SJSA1 (cell line): ENCODE measurements around the gene AGTR1. TPM values are rescaled to one million over a fixed set of nuclear protein-coding genes. Genes with fewer than 3 reads are reported as not detected.

Source experiments
- DNase-seq, 2 experiments: peaks; one replicate each; pipeline ENCODE4 v3.0.0-alpha.2; 2015 to 2020; ENCODE audit warnings: low spot score in 2 of 2, low read depth in 1 of 2
- H3K27ac ChIP-seq: fragments of 250-450 bp; sonication (Bioruptor Pico); 2 replicates; pipeline ENCODE4 v1.5.1; 2020; ENCODE audit warnings: mild to moderate bottlenecking, moderate library complexity
- H3K27me3 ChIP-seq: fragments of 250-450 bp; sonication (Bioruptor Pico); replicated peaks from 2 replicates; pipeline ENCODE4 v1.5.1; 2020; ENCODE audit warnings: mild to moderate bottlenecking, moderate library complexity
- H3K36me3 ChIP-seq: fragments of 250-450 bp; sonication (Bioruptor Pico); 2 replicates; pipeline ENCODE4 v1.5.1; 2020; ENCODE audit warnings: mild to moderate bottlenecking
- H3K4me1 ChIP-seq: fragments of 250-450 bp; sonication (Bioruptor Pico); replicated peaks from 2 replicates; pipeline ENCODE4 v1.6.1; 2021; ENCODE audit warnings: mild to moderate bottlenecking
- H3K4me3 ChIP-seq: fragments of 250-450 bp; sonication (Bioruptor Pico); 2 replicates; pipeline ENCODE4 v1.5.1; 2020; ENCODE audit warnings: mild to moderate bottlenecking
- H3K9me3 ChIP-seq: fragments of 250-450 bp; sonication (Bioruptor Pico); replicated peaks from 2 replicates; pipeline ENCODE4 v1.5.1; 2020; ENCODE audit warnings: mild to moderate bottlenecking
- total RNA-seq: library from RNA; depleted of rRNA; stranded (reverse); fragments of >200 nt; shearing (Covaris generic); gene quantifications from 2 replicates; pipeline ENCODE4 v1.2.3, GENCODE V29; 2014

AGTR1 gene
- total RNA-seq, 1 experiment from 2014 or later: not detected

- H3K27ac ChIP-seq: no peak overlapping the region
- 0 out of 2 replicates have a peak, but pooled peaks cover 2% of the 10 kb centered on the region for H3K27me3 ChIP-seq
- H3K9me3 ChIP-seq: no peaks in the 10 kb centered on the region
- DNase-seq: no peak
- no peaks in the 10 kb centered on the region for H3K36me3 ChIP-seq
- no peaks in the 10 kb centered on the region for H3K4me1 ChIP-seq
- H3K4me3 ChIP-seq: no peak overlapping the region
Measured at GRCh38 chr3:148708409-148708808, 10.7 kb downstream of the AGTR1 start.

- Histone ChIP-seq H3K36me3 (no peaks in the 10 kb centered on the region), H3K4me1 (no peaks in the 10 kb centered on the region), H3K9me3 (no peaks in the 10 kb centered on the region), H3K27me3 (0 out of 2 replicates have a peak, but pooled peaks cover 2% of the 10 kb centered on the region), H3K27ac (no peak overlapping the region), H3K4me3 (no peak overlapping the region)
- no peak for DNase-seq
Measured at GRCh38 chr3:148709560-148710253, 12.0 kb downstream of the AGTR1 start.

DNA sequence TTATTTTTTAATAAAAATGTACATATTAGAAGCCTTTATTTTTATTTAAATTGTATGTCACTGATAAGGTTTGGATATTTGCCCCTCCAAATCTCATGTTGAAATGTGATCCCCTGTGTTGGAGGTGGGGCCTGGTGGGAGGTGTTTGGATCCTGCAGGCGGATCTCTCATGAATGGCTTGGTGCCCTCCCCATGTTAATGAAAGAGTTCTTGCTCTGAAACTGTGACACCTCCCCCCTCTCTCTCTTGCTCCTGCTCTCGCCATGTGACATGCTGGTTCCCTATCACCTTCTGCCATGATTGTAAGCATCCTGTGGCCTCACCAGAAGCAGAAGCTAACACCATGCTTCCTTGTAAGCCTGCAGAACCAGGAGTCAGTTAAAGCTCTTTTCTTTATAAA is 13.0 kb downstream of the AGTR1 start:
- DNase-seq: no peak

DNA sequence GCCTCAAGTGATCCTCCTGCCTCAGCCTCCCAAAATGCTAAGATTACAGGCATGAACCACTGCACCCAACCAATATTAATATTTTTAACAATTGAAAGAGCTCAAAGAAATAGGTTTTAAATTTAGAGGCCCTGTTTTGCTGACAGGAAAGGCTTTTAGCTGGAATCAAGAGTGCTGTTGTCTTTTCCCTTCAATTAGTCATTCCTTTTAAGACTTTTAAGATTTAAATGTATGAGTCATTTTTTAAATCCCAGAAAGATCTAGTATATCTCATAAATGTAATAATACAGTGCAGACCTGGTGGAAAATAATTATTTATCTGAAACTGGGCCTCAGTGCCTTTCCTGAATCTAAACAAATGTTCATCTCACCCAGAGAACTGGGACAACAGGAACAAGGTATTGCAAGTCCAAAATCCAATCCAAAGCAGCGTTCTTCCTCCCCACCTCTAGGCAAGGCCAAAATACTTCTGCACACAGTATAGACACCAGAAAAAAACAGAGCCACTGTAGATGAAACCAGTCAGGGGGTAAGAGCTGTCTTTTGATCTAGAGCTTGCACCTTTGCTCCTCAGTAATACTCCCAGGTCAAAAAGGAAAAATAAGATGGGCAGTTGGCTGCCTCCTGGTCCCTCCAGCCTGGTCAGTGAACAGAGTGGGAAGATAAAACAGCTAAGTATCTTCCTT is 14.4 kb downstream of the AGTR1 start:
- Histone ChIP-seq H3K27me3 (0 out of 2 replicates have a peak, but pooled peaks cover 8% of the 10 kb centered on the region), H3K36me3 (no peaks in the 10 kb centered on the region), H3K4me1 (no peaks in the 10 kb centered on the region), H3K27ac (no peak overlapping the region), H3K4me3 (no peak overlapping the region), H3K9me3 (no peaks in the 10 kb centered on the region)
- DNase-seq: no peak

More for the DNA sequence above, 13.0 kb downstream of the AGTR1 start:
- H3K9me3 ChIP-seq: no peaks in the 10 kb centered on the region
- H3K36me3 ChIP-seq: no peaks in the 10 kb centered on the region
- H3K4me3 ChIP-seq: no peak overlapping the region
- H3K27ac ChIP-seq: no peak overlapping the region
- H3K27me3 ChIP-seq: 0 out of 2 replicates have a peak, but pooled peaks cover 2% of the 10 kb centered on the region
- no peaks in the 10 kb centered on the region for H3K4me1 ChIP-seq

- DNase-seq: no peak
- Histone ChIP-seq H3K4me1 (no peaks in the 10 kb centered on the region), H3K36me3 (no peaks in the 10 kb centered on the region), H3K27ac (no peak overlapping the region), H3K27me3 (peaks cover 9% of the 10 kb centered on the region; the same call in 1 of the 2 replicates), H3K4me3 (no peak overlapping the region), H3K9me3 (no peaks in the 10 kb centered on the region)
Measured at GRCh38 chr3:148714521-148714920, 16.8 kb downstream of the AGTR1 start.

DNA sequence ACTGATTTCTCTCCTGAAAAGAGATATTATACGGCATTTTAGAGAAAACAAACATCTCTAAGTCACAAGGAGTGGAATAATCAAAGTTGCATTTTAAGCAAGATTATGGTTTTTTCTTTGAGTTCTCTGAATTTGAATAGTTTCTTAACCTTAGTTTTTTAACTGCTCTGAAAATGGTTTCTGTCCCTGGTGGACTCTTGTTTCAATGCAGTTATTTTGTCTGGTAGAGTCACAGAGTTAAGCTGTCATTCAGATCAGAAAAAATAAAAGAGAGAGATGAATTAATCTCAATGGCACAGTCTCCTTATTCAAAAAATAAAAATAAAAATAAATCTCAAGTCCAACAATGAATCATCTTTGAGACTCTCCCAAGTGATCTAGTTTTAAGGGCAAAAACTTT is 19.0 kb downstream of the AGTR1 start:
- DNase-seq: no peak
- Histone ChIP-seq H3K36me3 (no peaks in the 10 kb centered on the region), H3K27me3 (peaks cover 9% of the 10 kb centered on the region; the same call in 1 of the 2 replicates), H3K27ac (no peak overlapping the region), H3K4me3 (no peak overlapping the region), H3K4me1 (no peaks in the 10 kb centered on the region), H3K9me3 (no peaks in the 10 kb centered on the region)

GRCh38 chr3:148717885-148718561 is 20.3 kb downstream of the AGTR1 start:
- no peak overlapping the region for H3K27ac ChIP-seq
- H3K9me3 ChIP-seq: no peaks in the 10 kb centered on the region
- no peaks in the 10 kb centered on the region for H3K36me3 ChIP-seq
- no peak for DNase-seq
- peaks cover 9% of the 10 kb centered on the region; the same call in 1 of the 2 replicates for H3K27me3 ChIP-seq
- H3K4me1 ChIP-seq: no peaks in the 10 kb centered on the region
- no peak overlapping the region for H3K4me3 ChIP-seq

GRCh38 chr3:148718982-148719862 is 21.5 kb downstream of the AGTR1 start:
- Histone ChIP-seq H3K36me3 (no peaks in the 10 kb centered on the region), H3K4me1 (no peaks in the 10 kb centered on the region), H3K4me3 (no peak overlapping the region), H3K27ac (no peak overlapping the region), H3K27me3 (peaks cover 9% of the 10 kb centered on the region; the same call in 1 of the 2 replicates), H3K9me3 (no peaks in the 10 kb centered on the region)
- no peak for DNase-seq

DNA sequence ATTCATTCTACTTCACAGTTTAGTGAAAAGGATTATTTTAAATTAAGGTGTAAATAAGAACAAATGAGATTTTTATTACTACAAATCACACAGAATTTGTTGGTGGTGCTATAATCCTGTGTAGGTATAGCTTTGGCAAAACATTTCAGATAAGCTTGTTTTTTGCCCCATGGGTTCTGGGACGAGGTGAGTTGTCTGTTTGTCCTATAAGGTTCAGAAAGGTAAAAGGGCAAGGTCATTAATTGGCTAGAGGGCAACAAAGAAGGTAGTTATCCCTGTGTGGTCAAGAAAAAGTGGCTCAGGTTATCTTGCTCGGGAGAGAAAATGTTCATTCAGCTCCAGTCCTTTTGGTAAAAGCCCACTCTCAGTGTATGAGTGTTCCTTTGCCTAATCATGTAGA is 23.2 kb downstream of the AGTR1 start:
- Histone ChIP-seq H3K27me3 (peaks cover 9% of the 10 kb centered on the region; the same call in 1 of the 2 replicates), H3K36me3 (no peaks in the 10 kb centered on the region), H3K27ac (no peak overlapping the region), H3K4me1 (no peaks in the 10 kb centered on the region), H3K9me3 (no peaks in the 10 kb centered on the region), H3K4me3 (no peak overlapping the region)
- DNase-seq: no peak

DNA sequence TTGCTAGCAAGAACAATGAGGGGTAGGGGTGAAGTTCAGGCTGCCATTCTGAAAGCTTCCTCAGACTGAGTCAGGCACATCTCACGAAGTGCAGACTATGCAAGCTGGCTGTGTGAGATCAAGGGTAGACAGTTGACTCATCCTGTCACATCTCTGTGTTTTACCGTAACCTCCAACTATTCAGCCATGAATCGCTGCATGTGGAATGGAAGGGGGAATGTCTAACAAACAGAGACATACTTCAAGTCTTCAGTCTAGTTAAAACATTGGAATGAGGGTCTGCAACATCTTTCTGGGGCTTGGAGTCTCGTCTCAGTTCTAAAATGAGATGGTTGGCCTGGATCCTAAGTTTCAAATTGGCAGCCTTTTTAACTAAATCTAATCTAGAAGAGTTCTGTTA is 25.9 kb downstream of the AGTR1 start:
- no peak overlapping the region for H3K27ac ChIP-seq
- no peaks in the 10 kb centered on the region for H3K4me1 ChIP-seq
- no peak overlapping the region for H3K4me3 ChIP-seq
- H3K27me3 ChIP-seq: no peaks in the 10 kb centered on the region
- DNase-seq: peak in 1 of 2 experiments; percentile 3
- no peaks in the 10 kb centered on the region for H3K9me3 ChIP-seq
- H3K36me3 ChIP-seq: no peaks in the 10 kb centered on the region

DNA sequence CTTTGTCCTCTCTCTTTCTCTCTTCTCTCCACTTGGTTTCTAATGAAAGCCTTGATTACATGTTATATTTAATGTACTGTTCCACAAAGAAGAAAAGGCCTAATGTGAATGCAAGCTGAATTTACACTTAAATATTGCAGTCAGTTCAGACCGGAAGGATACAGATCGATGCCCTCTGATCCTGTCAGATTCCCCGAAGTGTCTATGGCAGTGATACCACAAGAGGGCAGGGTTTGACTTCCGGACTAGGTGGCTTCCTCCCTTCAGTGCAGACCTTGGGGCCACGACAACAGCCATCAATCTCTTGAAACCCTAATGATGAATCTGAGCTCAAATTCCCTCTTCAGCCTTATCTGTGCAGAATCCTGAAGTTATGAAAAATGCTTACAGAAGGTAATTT is 29.5 kb downstream of the AGTR1 start:
- H3K36me3 ChIP-seq: no peaks in the 10 kb centered on the region
- no peaks in the 10 kb centered on the region for H3K27me3 ChIP-seq
- DNase-seq: peak; percentile 4 to 38
- no peaks in the 10 kb centered on the region for H3K4me1 ChIP-seq
- H3K27ac ChIP-seq: no peak overlapping the region
- H3K4me3 ChIP-seq: no peak overlapping the region
- no peaks in the 10 kb centered on the region for H3K9me3 ChIP-seq

DNA sequence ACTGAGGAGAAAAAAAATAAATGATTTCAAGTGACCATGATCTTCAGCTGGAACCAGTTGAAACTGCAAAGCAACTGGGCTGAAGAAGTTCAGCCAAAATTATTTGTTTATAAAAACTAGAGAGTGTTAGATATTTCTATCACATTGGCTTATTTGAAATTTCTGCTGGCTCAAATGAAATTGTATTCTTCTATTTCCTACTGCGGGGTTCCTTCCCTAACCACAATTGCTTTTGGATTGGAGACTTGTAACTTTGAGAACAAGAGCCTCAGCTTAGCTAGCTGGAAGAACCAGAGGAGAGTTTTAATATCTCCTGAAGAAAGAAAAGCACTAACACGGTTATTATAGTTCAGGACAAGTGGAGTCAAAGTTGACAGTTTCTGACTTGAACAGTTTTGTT is 31.1 kb downstream of the AGTR1 start:
- H3K4me1 ChIP-seq: no peaks in the 10 kb centered on the region

DNA sequence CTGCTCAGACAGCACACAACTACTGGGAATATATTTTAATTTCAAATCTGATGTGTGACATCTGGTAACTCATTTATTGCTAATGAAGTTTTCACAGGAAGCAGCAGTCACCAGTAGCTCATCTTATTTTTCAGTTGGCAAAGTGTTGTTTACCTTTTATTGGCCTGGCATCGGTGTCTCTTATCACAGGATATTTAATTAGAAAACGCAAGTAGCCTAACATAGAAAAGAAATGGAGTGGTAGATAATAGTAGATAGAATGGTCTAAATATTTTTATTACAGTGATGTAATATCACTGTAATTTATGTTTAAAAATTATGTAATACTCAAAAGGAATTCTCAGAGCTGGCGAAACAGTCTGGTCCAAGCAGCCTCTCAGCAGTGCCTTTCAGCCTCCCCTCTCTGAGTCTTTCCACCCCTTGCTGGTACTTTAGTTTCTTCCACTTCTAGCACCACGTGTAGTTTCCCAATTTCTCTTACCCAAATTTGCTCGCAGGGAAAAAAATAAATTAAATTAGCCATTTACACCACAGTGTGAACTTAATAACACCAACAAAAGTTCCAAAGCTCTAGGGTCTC is 31.9 kb downstream of the AGTR1 start:
- no peaks in the 10 kb centered on the region for H3K36me3 ChIP-seq
- no peak overlapping the region for H3K4me3 ChIP-seq
- H3K9me3 ChIP-seq: no peaks in the 10 kb centered on the region
- no peaks in the 10 kb centered on the region; the same call in 1 of the 2 replicates for H3K27me3 ChIP-seq
- DNase-seq: no peak
- no peak overlapping the region for H3K27ac ChIP-seq
- H3K4me1 ChIP-seq: no peaks in the 10 kb centered on the region

More for the DNA sequence above, 31.1 kb downstream of the AGTR1 start:
- no peaks in the 10 kb centered on the region for H3K27me3 ChIP-seq
- H3K36me3 ChIP-seq: no peaks in the 10 kb centered on the region
- no peaks in the 10 kb centered on the region for H3K9me3 ChIP-seq
- DNase-seq: no peak
- H3K27ac ChIP-seq: no peak overlapping the region
- H3K4me3 ChIP-seq: no peak overlapping the region
